HG02938 (cell line): ENCODE data around the gene LOXL4.

Experiments used
- ATAC-seq: cut with Tn5 transposase; IDR thresholded peaks from one replicate; pipeline ENCODE4 v1.9.1; 2021; ENCODE audit warnings: mild to moderate bottlenecking, moderate library complexity; ENCODE audit not compliant: unreplicated experiment

The LOXL4 gene

GRCh38 chr10:98267894-98268693 is at the start of gene LOXL4:
Gene LOXL4 (minus strand): TSS chr10:98268194. CDS start chr10:98263019, 5,175 bp downstream.
- ATAC-seq = no peak

GRCh38 chr10:98316661-98317060 is 48.7 kb upstream of the LOXL4 start:
- no peak for ATAC-seq

GRCh38 chr10:98316170-98316569 is 48.2 kb upstream of the LOXL4 start:
- ATAC-seq = no peak

GRCh38 chr10:98314532-98315284 is 46.7 kb upstream of the LOXL4 start:
- ATAC-seq = no peak

GRCh38 chr10:98313598-98313997 is 45.6 kb upstream of the LOXL4 start:
- no peak for ATAC-seq

- no peak for ATAC-seq
These were observed 44.8 kb upstream of the LOXL4 start for GRCh38 chr10:98312822-98313221.

- no peak for ATAC-seq
These were observed 44.4 kb upstream of the LOXL4 start for GRCh38 chr10:98312349-98312748.

GRCh38 chr10:98310701-98311100 is 42.7 kb upstream of the LOXL4 start:
- no peak for ATAC-seq

GRCh38 chr10:98309366-98310355 is 41.7 kb upstream of the LOXL4 start:
- ATAC-seq = no peak

GRCh38 chr10:98308669-98309365 is 40.8 kb upstream of the LOXL4 start:
- no peak for ATAC-seq

- ATAC-seq = no peak
These were observed 40.0 kb upstream of the LOXL4 start for GRCh38 chr10:98307916-98308541.

- ATAC-seq = no peak
These were observed 38.5 kb upstream of the LOXL4 start for GRCh38 chr10:98306501-98306900.

GRCh38 chr10:98303569-98303968 is 35.6 kb upstream of the LOXL4 start:
- no peak for ATAC-seq

GRCh38 chr10:98302741-98303365 is 34.9 kb upstream of the LOXL4 start:
- no peak for ATAC-seq

- no peak for ATAC-seq
These were observed 33.8 kb upstream of the LOXL4 start for GRCh38 chr10:98301664-98302319.

- no peak for ATAC-seq
These were observed 32.7 kb upstream of the LOXL4 start for GRCh38 chr10:98300526-98301229.

- ATAC-seq = no peak
These were observed 31.3 kb upstream of the LOXL4 start for GRCh38 chr10:98299341-98299740.

GRCh38 chr10:98296524-98296923 is 28.5 kb upstream of the LOXL4 start:
- ATAC-seq = no peak
